ENCODE results near the gene CNOT4. TPM values are rescaled to one million over a fixed set of nuclear protein-coding genes. Genes with fewer than 3 reads are reported as not detected.

The CNOT4 gene
- total and polyA plus RNA-seq, 2 of the 13 experiments (the other 11 are each of a cell fraction or from before 2014, with no cell fraction given), result 7.4 to 8.4 TPM

DNA sequence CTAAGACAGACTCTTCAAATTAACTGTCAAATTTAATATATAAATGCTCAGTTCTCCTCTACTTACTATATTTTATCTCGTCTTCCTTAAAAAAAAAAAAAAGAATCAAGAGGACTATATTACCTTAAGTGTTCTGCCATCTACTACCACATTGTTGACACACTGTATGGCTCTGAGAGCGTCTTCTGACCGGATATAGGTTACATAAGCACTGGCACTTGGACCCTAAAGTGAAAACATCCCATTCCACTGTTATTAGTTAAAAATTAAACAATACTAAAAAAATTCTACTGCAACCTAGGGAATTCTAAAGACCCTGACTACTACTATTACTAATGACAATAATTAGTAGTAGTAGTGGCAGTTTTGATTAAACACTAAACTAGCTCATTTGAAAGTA lies 95.7 kb downstream of the CNOT4 start (continued):
- TF ChIP-seq, protein P1, sequence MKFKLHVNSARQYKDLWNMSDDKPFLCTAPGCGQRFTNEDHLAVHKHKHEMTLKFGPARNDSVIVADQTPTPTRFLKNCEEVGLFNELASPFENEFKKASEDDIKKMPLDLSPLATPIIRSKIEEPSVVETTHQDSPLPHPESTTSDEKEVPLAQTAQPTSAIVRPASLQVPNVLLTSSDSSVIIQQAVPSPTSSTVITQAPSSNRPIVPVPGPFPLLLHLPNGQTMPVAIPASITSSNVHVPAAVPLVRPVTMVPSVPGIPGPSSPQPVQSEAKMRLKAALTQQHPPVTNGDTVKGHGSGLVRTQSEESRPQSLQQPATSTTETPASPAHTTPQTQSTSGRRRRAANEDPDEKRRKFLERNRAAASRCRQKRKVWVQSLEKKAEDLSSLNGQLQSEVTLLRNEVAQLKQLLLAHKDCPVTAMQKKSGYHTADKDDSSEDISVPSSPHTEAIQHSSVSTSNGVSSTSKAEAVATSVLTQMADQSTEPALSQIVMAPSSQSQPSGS (CRISPR knock-in tag; IDR thresholded peaks at IDR 0.05), result no peak
- TF ChIP-seq PHF5A (CRISPR knock-in tag; IDR thresholded peaks at IDR 0.05; ENCODE audit: low read depth, unreplicated experiment) (no peak), PAWR (CRISPR knock-in tag; IDR thresholded peaks at IDR 0.05; ENCODE audit: borderline replicate concordance) (no peak), IRF2 (CRISPR knock-in tag; IDR thresholded peaks at IDR 0.05) (no peak), ZNF614 (CRISPR knock-in tag; IDR thresholded peaks at IDR 0.05; ENCODE audit: borderline replicate concordance) (no peak), ZFP1 (CRISPR knock-in tag; IDR thresholded peaks at IDR 0.05) (no peak), U2AF1 (optimal IDR thresholded peaks at IDR 0.05; ENCODE audit: low read depth, low read length) (no peak), ARHGAP35 (CRISPR knock-in tag; IDR thresholded peaks at IDR 0.05; ENCODE audit: borderline replicate concordance) (no peak), ZNF577 (CRISPR knock-in tag; IDR thresholded peaks at IDR 0.05; ENCODE audit: borderline replicate concordance, low read depth) (no peak), ZNF75D (CRISPR knock-in tag; IDR thresholded peaks at IDR 0.05; ENCODE audit: borderline replicate concordance) (no peak), ZNF761 (CRISPR knock-in tag; conservative IDR thresholded peaks at IDR 0.05) (no peak)
- TF ChIP-seq, protein P2, sequence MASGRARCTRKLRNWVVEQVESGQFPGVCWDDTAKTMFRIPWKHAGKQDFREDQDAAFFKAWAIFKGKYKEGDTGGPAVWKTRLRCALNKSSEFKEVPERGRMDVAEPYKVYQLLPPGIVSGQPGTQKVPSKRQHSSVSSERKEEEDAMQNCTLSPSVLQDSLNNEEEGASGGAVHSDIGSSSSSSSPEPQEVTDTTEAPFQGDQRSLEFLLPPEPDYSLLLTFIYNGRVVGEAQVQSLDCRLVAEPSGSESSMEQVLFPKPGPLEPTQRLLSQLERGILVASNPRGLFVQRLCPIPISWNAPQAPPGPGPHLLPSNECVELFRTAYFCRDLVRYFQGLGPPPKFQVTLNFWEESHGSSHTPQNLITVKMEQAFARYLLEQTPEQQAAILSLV (CRISPR knock-in tag; IDR thresholded peaks at IDR 0.05; ENCODE audit: borderline replicate concordance), result no peak
- TF ChIP-seq, protein P3, sequence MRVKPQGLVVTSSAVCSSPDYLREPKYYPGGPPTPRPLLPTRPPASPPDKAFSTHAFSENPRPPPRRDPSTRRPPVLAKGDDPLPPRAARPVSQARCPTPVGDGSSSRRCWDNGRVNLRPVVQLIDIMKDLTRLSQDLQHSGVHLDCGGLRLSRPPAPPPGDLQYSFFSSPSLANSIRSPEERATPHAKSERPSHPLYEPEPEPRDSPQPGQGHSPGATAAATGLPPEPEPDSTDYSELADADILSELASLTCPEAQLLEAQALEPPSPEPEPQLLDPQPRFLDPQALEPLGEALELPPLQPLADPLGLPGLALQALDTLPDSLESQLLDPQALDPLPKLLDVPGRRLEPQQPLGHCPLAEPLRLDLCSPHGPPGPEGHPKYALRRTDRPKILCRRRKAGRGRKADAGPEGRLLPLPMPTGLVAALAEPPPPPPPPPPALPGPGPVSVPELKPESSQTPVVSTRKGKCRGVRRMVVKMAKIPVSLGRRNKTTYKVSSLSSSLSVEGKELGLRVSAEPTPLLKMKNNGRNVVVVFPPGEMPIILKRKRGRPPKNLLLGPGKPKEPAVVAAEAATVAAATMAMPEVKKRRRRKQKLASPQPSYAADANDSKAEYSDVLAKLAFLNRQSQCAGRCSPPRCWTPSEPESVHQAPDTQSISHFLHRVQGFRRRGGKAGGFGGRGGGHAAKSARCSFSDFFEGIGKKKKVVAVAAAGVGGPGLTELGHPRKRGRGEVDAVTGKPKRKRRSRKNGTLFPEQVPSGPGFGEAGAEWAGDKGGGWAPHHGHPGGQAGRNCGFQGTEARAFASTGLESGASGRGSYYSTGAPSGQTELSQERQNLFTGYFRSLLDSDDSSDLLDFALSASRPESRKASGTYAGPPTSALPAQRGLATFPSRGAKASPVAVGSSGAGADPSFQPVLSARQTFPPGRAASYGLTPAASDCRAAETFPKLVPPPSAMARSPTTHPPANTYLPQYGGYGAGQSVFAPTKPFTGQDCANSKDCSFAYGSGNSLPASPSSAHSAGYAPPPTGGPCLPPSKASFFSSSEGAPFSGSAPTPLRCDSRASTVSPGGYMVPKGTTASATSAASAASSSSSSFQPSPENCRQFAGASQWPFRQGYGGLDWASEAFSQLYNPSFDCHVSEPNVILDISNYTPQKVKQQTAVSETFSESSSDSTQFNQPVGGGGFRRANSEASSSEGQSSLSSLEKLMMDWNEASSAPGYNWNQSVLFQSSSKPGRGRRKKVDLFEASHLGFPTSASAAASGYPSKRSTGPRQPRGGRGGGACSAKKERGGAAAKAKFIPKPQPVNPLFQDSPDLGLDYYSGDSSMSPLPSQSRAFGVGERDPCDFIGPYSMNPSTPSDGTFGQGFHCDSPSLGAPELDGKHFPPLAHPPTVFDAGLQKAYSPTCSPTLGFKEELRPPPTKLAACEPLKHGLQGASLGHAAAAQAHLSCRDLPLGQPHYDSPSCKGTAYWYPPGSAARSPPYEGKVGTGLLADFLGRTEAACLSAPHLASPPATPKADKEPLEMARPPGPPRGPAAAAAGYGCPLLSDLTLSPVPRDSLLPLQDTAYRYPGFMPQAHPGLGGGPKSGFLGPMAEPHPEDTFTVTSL (CRISPR knock-in tag; IDR thresholded peaks at IDR 0.05; ENCODE audit: borderline replicate concordance), result no peak; the same call in 1 of the 2 replicates
- TF ChIP-seq, protein P4, sequence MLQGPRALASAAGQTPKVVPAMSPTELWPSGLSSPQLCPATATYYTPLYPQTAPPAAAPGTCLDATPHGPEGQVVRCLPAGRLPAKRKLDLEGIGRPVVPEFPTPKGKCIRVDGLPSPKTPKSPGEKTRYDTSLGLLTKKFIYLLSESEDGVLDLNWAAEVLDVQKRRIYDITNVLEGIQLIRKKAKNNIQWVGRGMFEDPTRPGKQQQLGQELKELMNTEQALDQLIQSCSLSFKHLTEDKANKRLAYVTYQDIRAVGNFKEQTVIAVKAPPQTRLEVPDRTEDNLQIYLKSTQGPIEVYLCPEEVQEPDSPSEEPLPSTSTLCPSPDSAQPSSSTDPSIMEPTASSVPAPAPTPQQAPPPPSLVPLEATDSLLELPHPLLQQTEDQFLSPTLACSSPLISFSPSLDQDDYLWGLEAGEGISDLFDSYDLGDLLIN (CRISPR knock-in tag; IDR thresholded peaks at IDR 0.05; ENCODE audit: borderline replicate concordance), result no peak
- TF ChIP-seq, protein P5, sequence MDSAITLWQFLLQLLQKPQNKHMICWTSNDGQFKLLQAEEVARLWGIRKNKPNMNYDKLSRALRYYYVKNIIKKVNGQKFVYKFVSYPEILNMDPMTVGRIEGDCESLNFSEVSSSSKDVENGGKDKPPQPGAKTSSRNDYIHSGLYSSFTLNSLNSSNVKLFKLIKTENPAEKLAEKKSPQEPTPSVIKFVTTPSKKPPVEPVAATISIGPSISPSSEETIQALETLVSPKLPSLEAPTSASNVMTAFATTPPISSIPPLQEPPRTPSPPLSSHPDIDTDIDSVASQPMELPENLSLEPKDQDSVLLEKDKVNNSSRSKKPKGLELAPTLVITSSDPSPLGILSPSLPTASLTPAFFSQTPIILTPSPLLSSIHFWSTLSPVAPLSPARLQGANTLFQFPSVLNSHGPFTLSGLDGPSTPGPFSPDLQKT (CRISPR knock-in tag; IDR thresholded peaks at IDR 0.05; ENCODE audit: borderline replicate concordance), result no peak
- TF ChIP-seq, protein P6, sequence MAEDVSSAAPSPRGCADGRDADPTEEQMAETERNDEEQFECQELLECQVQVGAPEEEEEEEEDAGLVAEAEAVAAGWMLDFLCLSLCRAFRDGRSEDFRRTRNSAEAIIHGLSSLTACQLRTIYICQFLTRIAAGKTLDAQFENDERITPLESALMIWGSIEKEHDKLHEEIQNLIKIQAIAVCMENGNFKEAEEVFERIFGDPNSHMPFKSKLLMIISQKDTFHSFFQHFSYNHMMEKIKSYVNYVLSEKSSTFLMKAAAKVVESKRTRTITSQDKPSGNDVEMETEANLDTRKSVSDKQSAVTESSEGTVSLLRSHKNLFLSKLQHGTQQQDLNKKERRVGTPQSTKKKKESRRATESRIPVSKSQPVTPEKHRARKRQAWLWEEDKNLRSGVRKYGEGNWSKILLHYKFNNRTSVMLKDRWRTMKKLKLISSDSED (CRISPR knock-in tag; IDR thresholded peaks at IDR 0.05), result no peak

All from HepG2 (cell line).